ENCODE measurements around the gene PPP1R3C.

Gene PPP1R3C

GRCh38 chr10:91597197-91597881, 35.5 kb downstream of the PPP1R3C start:
- no peak for DNase-seq

GRCh38 chr10:91596825-91597196, 36.1 kb downstream of the PPP1R3C start:
- no peak for DNase-seq

GRCh38 chr10:91593834-91594233, 39.0 kb downstream of the PPP1R3C start:
- DNase-seq: no peak

GRCh38 chr10:91593366-91593765, 39.5 kb downstream of the PPP1R3C start:
- DNase-seq: peak; percentile 40

GRCh38 chr10:91592266-91592975, 40.5 kb downstream of the PPP1R3C start:
- DNase-seq: no peak

GRCh38 chr10:91591797-91592174, 41.1 kb downstream of the PPP1R3C start:
- DNase-seq: no peak

GRCh38 chr10:91590904-91591796, 41.7 kb downstream of the PPP1R3C start:
- no peak for DNase-seq

- DNase-seq: no peak
These were observed 42.5 kb downstream of the PPP1R3C start for GRCh38 chr10:91590142-91590903.

GRCh38 chr10:91589658-91590035, 43.2 kb downstream of the PPP1R3C start:
- no peak for DNase-seq

GRCh38 chr10:91589015-91589657, 43.7 kb downstream of the PPP1R3C start:
- no peak for DNase-seq

GRCh38 chr10:91587710-91588638, 44.9 kb downstream of the PPP1R3C start:
- DNase-seq: no peak

GRCh38 chr10:91582153-91582554, 50.7 kb downstream of the PPP1R3C start:
- DNase-seq: no peak

- DNase-seq: no peak
These were observed 53.4 kb downstream of the PPP1R3C start for GRCh38 chr10:91579329-91579985.
